DMS53 treated with DMSO at 0.1 percent for 48 hours (cell line): ENCODE data around the gene RAB6B.

Source experiments
- DNase-seq: peaks from one replicate; lab custom pipeline; 2025; ENCODE audit not compliant: unreplicated experiment; lab: John Stamatoyannopoulos, UW

Gene RAB6B

DNA sequence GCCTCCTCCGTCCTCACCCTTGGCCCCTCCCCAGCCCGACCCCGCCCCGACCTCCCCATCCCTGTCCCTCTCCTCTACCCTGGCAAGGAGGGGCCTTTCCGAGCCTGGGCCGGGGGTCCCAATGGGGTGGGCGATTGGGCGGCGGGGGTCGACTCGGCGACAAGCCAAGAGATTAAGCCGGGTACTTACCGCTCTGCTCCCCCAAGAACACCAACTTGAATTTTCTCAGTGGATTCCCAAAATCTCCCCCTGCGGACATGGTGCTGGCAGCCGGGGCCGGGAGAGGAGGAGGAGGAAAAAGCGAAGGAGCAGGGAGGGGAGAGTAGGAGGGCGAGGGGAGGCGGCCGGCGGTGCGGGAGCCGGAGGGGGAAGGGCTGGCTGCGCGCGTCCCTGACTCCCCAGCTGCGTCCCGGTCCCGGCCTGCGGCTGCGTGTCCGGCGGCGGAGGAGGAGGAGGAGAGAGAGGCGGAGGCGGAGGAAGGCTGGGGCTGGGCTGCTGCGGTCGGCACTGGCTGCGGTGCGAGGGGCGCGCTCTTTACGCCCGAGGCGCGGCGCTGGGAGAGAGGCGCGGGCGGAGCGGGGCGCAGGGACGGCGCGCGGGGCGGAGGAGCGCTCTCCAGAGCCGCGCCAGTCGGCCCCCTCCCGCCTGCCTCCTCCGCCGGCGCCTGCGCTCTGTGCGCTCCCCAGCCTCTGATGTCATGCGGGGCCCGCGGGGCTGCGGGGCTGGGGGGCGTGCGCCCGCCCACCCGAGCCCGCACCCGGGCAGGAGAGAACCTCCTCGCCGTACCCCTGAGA, at the start of gene RAB6B:
RAB6B (minus strand) TSS at position 675 of the 794 bp plus-strand sequence; CDS start at position 259, 416 bp downstream.
- DNase-seq = no peak

DNA sequence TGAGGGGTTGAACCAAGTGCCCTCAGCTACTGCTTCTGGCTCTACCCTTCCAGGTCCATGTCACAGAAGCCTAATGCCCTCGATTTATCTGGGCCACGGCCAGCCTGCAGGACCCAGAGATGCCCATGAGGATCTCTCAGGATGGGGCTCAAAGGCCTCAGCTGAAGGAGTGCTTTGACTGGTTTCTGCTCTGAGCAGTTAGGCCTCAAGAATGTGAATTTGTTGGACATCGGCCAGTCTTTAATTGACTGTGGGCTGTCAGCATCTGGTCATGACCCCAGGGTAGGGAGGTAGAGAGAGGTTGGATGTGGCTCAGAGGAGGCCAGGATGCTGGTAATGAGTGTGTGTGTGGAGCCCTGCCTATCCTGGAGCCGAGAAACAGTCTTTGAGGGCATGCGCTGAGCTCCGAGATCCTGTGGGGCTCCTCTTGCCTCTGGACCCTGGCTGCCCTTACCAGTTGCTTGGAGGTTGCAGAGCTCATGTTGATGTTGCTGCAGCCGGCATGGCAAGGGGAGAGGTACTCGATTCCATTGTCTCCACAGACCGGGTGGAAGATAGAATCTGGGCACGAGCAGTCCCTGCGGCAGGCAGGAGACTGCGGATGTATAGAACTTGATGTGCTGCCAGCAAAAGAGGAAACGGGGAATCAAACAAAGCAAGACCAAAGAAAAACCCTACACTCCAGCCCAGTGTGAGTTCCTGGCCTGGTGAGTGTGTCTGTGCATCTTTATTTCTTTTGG, 49.1 kb upstream of the RAB6B start:
- DNase-seq = no peak

DNA sequence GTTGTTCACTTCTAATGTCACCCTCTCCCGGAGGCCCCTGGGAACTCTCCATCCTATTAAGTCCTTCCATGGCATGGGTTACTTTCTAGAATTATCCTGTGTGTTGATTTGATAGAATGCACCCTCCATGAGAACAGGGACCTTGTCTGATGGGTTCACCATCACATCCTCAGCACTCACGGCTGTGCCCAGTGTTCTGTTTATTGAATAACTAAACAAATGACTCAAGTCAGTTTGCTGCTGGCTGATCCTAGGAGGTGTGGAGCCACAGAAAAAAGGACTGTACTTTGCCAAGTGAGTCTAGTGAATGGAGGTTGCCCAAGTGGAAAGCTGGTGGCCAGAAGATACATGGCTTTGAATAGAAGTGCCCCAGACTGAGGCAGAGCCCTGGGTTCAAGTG, 48.5 kb upstream of the RAB6B start:
- DNase-seq = no peak

DNA sequence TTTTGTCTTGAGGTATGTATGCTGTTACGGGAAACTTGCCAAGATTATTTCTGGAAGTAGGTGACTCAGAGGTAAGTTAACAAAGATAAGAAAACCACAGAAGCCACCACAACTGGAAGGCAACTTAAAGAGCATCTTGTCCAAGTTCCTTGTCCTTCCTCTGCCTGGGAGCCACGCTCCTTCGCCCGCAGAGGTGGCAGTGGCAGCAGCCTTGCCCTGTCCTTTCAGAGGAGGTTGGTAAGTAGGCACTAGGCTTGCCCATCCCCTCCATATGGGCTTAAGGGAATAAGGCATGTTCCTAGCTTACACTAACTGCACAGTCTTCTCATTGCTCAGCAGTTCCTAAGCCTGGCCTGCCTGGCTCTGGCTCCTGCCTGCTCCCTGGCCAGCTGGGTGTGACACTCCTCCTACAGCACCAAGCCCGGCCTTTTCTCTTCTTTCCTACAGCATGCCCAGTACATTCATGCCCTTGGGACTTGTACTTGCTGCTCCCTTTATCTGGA, 48.0 kb upstream of the RAB6B start:
- DNase-seq = no peak

DNA sequence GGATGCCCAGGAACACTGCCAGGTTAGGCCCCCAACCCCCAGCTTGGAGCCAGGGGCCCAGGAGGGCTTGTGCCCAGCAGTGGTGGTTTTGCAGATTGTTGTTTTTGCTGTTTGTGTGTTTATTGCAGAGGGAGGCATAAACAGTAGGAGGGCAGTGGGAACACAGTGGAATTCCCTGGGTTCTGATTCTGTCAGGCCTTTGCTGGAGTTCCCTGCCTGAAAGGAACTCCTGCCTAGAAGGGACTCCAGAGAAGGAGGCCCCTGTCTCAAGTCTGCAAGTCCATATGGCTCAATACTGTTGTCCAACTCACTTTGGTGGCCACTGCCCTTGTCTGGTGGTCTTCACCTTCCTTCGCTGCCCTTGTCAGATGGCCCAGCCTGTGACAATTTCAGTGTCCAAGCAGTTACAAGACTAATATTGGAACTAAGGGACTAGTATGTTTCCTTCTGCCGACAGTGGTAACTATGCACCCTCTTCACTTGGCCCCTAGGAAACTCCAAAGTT, 47.4 kb upstream of the RAB6B start:
- DNase-seq = no peak

DNA sequence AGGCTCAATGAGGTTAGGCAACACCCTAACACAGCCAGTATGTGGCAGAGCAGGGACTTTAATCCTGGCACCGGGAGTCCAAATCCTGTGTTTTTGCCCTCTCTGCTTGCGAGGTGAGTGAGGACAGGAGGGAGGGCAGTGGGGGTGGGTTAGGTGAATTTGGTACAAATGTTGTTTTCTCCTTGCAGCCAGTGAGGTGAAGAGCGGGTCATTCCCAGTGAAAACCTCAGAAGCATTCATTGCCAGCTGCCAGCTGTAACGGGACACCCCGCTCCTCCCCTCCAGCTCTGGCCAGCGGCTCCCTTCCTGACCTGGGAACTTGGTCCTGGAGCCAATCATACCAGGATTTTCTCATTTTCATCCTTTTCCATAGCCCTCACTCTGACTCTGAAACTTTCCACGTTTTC, 45.7 kb upstream of the RAB6B start:
- no peak for DNase-seq

DNA sequence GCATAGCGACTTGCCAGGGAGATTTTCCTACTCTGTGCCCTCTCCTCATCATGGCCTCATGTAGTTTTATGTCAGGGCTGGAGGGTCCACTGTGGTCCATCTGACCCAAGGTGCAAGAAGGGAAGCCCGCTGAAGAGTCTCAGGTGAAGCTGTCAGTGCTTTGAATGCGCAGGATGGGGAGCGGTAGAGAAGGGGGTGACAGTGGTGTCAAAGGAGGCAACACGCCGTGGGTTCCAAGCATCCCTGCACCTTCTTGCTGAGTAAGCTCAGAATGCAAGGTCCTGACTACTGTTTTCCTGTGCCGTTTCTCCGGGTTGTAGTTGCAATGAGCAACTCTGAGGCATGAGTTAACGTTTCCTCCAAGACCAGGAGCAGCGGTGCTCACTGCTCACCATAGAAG, 44.9 kb upstream of the RAB6B start:
- no peak for DNase-seq

DNA sequence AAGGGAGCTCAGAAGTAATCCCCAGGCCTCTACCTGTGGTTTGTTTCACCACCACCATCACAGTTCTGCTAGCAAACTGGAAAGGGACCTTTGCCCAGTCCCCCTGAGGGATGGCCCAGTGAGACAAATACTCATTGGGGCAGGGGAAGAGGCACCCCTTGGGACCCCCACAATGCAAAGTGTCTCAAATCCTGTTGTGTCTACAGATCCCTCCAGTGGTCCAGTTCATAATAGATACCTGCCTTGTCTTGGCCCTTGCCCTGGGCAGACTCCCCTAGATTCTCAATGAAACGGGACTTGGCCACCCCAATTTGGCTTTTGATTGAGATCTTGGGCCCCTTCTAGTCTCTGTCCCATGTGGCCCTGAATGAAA, 43.8 kb upstream of the RAB6B start:
- no peak for DNase-seq

DNA sequence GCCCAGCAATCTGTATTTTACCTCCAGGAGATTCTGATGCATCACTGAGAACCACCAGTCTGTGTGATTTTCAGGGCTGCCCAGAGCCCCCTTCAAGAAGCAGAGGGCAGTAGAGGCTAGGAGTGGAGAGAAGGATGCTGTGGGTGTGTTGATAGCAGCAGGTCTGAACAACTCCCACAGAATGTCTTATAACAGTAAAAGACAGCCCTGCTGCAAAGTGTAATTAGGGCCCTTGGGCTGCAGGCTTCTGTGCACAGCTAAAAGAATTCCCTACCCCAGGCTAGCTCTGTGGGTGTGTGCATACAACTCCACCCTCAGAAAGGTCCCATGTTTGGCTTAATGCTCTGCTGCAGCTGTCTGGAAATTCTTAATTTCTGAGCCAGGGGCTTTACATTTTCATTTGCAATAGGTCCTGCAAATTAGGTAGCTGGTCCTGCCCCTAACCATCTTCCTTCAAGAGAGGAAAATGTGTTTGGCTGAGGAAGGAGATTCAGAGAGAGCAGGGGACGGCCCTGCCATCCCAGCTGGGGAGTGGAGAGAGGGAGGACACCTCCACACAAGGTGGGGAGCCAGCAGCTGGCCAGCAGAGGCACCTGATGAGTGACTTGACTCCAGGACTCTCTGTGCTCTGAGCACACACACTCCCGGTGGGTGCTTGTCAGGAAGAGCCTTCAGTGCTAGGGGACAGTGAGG, 43.2 kb upstream of the RAB6B start:
- DNase-seq = no peak

DNA sequence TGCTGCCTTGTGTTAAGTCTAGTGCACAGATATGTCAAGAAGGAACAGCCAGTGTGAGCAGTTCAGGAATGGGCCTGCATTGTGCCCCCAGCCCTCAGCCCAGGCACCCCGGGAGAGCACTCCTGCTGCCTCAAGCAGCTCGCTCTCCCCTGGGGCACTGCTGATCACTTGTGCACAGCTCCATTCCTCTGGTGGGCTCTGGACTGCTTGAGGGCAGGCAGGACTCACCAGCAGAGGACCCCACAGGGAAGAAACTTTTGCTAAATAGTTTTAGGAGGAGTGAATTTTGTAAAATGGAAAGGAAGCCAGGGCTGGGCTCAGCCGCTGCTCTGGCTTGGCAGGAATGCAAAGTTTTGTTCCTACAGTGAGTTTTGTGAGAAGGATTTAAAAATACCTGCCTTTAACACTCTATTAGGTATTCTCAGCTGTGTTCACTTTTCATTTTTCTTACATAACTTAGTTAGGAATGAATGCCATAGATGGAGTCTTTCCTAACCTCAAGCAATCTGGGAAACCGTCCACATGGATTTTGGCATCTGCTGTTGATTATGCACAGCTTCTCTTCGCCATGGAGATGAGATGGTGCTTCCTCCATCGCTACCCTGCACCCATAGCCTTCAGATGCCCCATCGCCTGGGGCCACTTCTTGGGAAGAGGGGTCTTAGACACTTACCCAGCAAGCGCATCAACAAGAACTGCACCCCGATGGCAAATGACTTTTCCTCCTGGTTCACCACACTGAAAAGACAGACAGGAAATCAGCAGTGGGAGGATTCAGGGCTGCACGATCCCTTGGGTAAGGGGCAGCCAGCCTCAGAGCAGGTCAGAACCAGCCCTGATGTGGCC, 42.3 kb upstream of the RAB6B start:
- DNase-seq = no peak

DNA sequence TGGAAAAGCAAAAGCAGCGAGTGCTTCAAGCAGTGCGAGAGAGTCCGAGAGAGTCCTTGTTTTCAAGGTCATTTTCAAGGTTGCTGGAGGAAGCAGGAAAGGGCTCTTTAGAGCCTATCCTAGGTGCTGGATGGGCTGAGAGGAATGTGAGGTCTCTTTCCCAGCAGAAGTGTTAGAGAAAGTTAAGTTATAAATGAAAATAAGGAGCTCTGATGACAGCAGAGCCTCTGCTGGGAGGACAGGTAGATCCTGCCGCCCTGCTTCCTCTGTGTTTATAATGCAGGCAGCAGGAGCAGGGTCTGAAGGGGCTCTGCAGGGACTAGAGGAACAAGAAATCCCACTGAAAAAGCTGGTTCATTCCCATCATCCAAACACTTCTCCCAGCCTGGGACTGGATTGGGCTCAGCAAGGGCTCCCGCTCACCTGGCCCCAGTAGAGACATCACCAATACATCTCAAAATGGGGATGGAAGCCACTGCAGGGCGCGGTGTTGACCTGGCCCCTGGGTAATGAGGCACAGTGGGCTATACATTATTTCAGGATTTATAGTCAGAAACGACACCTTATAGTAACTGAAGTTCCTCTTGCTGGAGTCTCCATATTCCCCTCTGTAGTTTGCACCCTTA, 41.5 kb upstream of the RAB6B start:
- no peak for DNase-seq

DNA sequence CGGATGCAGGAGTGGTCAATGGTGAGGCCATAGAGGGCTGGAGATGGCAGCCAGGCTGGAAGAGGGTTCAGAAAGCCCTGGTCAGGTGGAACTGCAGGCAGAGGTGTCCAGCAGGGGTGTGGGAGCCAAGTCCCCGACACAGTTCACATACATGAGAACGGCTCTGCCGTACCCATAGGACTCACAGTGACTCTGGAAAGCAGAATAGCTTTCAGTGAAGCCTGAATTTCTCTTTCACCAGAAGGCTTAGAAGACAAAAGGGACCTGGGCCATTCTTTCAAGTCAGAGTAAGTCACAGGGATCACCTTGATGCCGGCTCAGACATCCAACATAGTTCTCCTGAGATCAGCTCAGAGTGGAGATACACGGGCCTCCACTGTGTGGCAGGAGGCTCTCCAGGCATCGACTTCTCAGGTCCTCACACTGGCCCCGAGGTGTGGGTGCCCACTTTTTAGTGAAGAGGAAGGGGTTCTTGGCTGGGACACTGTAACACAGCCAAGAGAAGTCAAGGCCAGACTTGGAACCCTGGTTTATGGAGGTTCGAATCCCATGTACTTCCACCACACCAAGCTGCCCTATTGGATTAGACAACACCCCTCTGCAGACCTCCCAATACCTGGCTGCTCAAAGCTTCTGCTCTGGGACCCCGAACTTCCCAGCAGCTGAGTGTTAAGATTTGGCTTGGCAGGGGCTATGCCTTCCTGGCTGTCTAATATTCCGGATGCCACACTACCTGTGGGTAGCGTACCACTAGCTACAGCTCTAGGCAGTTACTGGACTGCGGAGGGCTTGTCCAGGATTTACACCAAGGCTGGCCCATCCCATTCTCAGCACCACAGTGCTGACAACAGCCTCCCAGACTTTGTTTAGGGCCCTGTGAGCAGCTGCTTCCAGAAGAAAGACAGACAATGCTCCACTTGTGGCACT, 40.4 kb upstream of the RAB6B start:
- no peak for DNase-seq

DNA sequence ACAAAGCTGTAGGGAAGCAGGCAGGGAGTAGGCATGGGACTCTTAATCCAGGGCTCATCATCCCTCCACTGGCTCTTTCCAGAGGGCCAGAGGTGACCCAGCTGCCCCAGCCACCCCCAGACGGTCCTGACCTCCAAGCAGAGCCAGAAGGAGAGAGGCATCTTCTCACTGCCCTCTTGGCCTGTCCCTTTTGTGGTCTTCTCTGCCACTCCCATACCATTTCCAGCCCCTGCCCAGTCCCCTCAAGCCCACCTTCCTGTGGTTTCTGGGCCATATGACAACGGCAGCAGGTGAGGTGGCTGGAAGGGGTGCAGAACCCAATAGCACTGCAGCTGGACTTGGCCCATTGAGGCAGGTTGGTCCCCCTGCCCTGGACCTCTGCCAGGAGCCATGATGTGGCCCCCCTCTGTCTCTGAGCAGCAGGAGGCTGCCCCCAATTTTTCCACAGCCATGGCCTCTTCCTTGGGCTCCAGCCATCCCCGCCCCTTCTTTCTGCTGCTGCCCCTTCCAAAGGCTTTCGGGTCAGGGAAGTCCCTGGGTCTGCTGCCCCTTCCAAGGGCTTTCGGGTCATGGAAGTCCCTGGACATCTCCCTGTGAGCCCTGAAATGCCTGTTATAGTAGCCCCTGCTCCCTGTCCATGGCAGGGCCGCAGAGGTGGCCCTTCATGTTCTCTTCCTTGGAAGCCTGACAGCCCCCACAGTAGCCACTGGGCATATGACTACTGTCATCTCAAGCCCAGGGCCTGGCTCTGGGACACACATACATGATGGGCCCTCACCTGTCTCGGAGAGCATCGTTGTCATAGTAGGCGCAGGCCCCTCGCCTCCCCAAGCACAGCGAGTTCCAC, 39.5 kb upstream of the RAB6B start:
- no peak for DNase-seq

DNA sequence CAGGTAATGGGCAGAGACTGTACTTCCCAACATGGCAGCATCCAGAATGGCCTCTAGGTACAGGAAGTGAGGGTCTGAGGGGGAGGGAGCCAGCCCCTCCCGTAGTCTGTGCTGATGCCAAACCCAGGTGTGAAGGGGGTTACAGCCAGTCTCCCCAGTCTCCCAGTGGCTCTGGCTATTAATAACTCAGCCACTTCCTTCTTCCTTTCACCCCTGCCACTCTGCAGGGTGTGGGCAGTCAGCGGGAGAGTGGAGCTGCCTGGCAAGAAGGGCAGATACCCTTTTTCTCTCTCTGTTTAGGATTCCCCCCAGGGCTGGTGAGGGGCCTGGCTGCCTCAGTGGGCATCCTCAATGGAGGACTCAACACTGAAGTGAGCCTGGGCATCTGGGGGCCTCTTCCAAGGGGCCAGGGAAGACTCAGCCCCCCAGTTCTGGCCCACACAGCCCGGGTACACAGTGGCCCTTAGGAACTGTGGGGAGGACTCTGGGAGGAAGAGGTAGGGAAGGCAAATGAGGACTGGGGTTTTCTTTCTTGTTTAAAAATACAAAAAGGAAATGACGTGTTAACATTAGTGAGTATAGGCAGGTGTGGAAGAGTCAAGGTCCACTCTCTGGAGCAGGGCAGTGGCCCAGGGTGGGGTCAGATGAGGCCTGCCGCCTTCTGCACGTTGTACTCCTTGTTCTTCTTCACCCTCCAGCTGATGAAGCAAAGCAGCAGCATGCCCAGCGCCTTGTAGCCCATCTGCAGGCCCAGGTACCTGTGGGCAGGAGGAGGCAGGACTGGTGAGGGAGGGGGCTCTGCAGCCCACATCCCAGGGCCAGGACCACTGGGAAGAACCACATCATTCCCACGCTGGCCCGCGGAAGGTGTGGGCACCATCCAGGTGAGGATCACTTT, 38.6 kb upstream of the RAB6B start:
- DNase-seq = no peak

DNA sequence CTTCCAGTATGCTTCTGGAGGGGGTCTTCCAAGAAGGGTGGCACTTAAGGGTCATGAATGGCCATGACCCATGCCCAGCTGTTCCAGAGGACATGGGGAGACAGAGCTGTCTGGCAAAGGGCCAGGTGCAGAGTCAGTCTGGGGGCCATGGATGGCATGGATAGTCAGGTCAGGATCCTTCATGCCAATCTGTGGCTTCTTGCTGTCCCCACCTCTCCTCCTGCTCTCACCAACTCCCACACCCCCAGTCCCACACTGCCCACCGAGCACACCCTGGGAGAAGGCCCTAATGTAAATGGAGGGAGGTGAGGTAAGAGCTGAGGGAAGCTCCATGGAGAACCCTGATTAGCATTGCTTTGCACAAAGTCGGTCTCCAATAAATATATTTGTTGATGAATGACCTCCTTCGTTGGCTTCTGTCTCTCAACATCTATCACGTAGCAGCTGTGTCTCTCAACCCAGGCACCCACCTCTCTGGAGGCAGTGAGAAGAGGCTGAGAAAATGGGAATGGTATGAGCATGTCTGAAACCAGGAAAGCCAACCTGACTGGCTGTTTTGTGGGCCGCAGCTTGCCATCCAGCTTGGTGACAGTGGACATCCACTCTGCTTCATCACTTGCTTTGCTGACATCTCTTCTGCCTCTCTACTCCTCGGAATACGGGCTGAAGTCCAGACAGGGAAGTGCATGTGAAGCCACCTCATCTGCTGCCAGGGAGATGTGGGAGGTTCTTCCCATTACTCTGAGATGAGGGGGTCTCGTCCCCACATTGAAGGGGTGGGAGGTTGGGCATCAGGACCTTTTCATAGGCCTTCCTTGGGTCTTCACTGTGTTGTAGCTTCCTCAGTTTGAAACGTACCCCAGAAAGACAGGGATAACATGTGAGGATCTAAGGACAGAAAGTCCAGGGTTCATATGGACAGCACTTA, 37.7 kb upstream of the RAB6B start:
- DNase-seq = no peak

DNA sequence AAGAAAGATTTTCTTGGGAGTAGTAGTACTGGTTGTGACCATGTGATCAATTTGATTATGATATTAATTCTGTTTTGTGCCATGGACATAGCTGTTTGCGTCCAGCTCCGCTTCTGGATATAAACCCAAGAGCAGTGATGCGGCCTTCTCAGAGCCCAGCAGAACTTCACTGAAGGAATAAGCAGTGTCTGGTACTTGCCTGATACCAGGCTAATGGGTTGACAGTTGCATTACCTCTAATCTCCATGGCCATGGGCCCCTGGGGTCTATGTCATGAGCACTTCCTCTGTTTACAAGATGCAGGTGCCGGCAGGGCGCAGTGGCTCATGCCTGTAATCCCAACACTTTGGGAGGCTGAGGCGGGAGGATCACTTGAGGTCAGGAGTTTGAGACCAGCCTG, 36.3 kb upstream of the RAB6B start:
- DNase-seq = no peak
